NCI-H1092 treated with DMSO at 0.1 percent for 48 hours (cell line): ENCODE data around the gene USP47.
"Not testable (repeated sequence)": the region's sequence is repeated elsewhere in the genome, so short reads cannot be mapped to it uniquely, and the experiment has no call there.

Source experiments
- DNase-seq: peaks from one replicate; lab custom pipeline; 2025; lab: John Stamatoyannopoulos, UW

Gene USP47

GRCh38 chr11:11822946-11823345 lies 18.8 kb upstream of the USP47 start:
- DNase-seq: no peak

GRCh38 chr11:11826260-11826659 lies 15.5 kb upstream of the USP47 start:
- no peak for DNase-seq

- no peak for DNase-seq
These were observed 14.5 kb upstream of the USP47 start for GRCh38 chr11:11827272-11827671.

GRCh38 chr11:11831406-11831805 lies 10.4 kb upstream of the USP47 start:
- not testable (repeated sequence) for DNase-seq

- DNase-seq: no peak
These were observed 5.0 kb upstream of the USP47 start for GRCh38 chr11:11836676-11837231.

GRCh38 chr11:11839718-11840117 lies 2.1 kb upstream of the USP47 start:
- no peak for DNase-seq

GRCh38 chr11:11841116-11841722 lies 553 bp upstream of the USP47 start:
- peak; percentile 89 for DNase-seq

GRCh38 chr11:11842421-11843008 lies 743 bp downstream of the USP47 start:
- peak; percentile 66 for DNase-seq

GRCh38 chr11:11843211-11843621 lies 1.4 kb downstream of the USP47 start:
- no peak for DNase-seq

- no peak for DNase-seq
These were observed 1.9 kb downstream of the USP47 start for GRCh38 chr11:11843642-11844041.

GRCh38 chr11:11844272-11844671 lies 2.5 kb downstream of the USP47 start:
- no peak for DNase-seq

- DNase-seq: no peak
These were observed 3.3 kb downstream of the USP47 start for GRCh38 chr11:11845071-11845470.

GRCh38 chr11:11845551-11845950 lies 3.8 kb downstream of the USP47 start:
- DNase-seq: no peak

- DNase-seq: no peak
These were observed 5.3 kb downstream of the USP47 start for GRCh38 chr11:11847082-11847481.

- peak; percentile 32 for DNase-seq
These were observed 7.3 kb downstream of the USP47 start for GRCh38 chr11:11848891-11849746.

GRCh38 chr11:11850668-11851067 lies 8.9 kb downstream of the USP47 start:
- no peak for DNase-seq

GRCh38 chr11:11856638-11857037 lies 14.9 kb downstream of the USP47 start:
- DNase-seq: no peak

GRCh38 chr11:11857769-11858168 lies 16.0 kb downstream of the USP47 start:
- DNase-seq: no peak

- DNase-seq: no peak
These were observed 16.9 kb downstream of the USP47 start for GRCh38 chr11:11858676-11859075.

- DNase-seq: no peak
These were observed 18.6 kb downstream of the USP47 start for GRCh38 chr11:11860103-11860979.

GRCh38 chr11:11862999-11863398 lies 21.2 kb downstream of the USP47 start:
- DNase-seq: no peak

- DNase-seq: no peak
These were observed 22.6 kb downstream of the USP47 start for GRCh38 chr11:11864332-11864731.
